Activated naive CD8-positive, alpha-beta T cell treated with anti-CD3 and anti-CD28 coated beads, Interleukin-2, amount 10 ng/mL, durations not matched to agents 7 days and 5 days (primary cell): ENCODE measurements around the gene SASH3. TPM values are rescaled to one million over a fixed set of nuclear protein-coding genes. Genes with fewer than 3 reads are reported as not detected.

Experiments
- ATAC-seq: fragments of 150-1000 bp; cut with Tn5 transposase; one replicate; pipeline ENCODE4 v1.10.0; 2021; ENCODE audit warnings: low read depth, moderate library complexity
- POLR2A ChIA-PET: fragments of 350-600 bp; sonication (Branson Sonifier 250); formaldehyde crosslinking; loops from one replicate; lab custom pipeline; 2021; ENCODE audit warnings: antibody characterized with exemption; lab: Charles Lee
- DNase-seq: peaks from one replicate; pipeline ENCODE4 v3.0.0; 2021
- H3K27ac Mint-ChIP-seq: one replicate; pipeline ENCODE4 v1.8.0; 2022; ENCODE audit warnings: mild to moderate bottlenecking, mixed read lengths
- H3K27me3 Mint-ChIP-seq: one replicate; pipeline ENCODE4 v1.8.0; 2022; ENCODE audit warnings: mild to moderate bottlenecking, moderate library complexity, mixed read lengths
- H3K36me3 Mint-ChIP-seq: one replicate; pipeline ENCODE4 v1.8.0; 2021; ENCODE audit warnings: mild to moderate bottlenecking, mixed read lengths
- H3K4me1 Mint-ChIP-seq: one replicate; pipeline ENCODE4 v1.8.0; 2021; ENCODE audit warnings: mixed read lengths
- H3K4me3 Mint-ChIP-seq: one replicate; pipeline ENCODE4 v1.8.0; 2022; ENCODE audit warnings: mild to moderate bottlenecking, moderate library complexity, mixed read lengths
- H3K9me3 Mint-ChIP-seq: one replicate; pipeline ENCODE4 v1.8.0; 2021; ENCODE audit warnings: mixed read lengths
- total RNA-seq, 2 experiments: library from RNA; stranded (reverse); gene quantifications; one replicate each; pipeline ENCODE4 v1.2.3, GENCODE V29; 2021

Gene SASH3
- total RNA-seq, 2 experiments from 2014 or later = 239 to 241 TPM

GRCh38 chrX:129808829-129809796 is 29.4 kb downstream of the SASH3 start:
- H3K4me1 Mint-ChIP-seq = peaks cover 17% of the 10 kb centered on the region
- peak; percentile 50 for ATAC-seq
- peak overlapping the region; percentile 43 for H3K4me3 Mint-ChIP-seq
- H3K9me3 Mint-ChIP-seq = no peaks in the 10 kb centered on the region
- H3K27ac Mint-ChIP-seq = peak overlapping the region; percentile 56
- no peak for DNase-seq
- POLR2A ChIA-PET = interaction anchor here (1.1 to 1.5 kb wide), 2 partner anchors 9 to 28 kb away, joined by 3 to 8 read pairs; no protein-coding TSS in a partner anchor
- peaks cover 29% of the 10 kb centered on the region for H3K36me3 Mint-ChIP-seq
- no peaks in the 10 kb centered on the region for H3K27me3 Mint-ChIP-seq

DNA sequence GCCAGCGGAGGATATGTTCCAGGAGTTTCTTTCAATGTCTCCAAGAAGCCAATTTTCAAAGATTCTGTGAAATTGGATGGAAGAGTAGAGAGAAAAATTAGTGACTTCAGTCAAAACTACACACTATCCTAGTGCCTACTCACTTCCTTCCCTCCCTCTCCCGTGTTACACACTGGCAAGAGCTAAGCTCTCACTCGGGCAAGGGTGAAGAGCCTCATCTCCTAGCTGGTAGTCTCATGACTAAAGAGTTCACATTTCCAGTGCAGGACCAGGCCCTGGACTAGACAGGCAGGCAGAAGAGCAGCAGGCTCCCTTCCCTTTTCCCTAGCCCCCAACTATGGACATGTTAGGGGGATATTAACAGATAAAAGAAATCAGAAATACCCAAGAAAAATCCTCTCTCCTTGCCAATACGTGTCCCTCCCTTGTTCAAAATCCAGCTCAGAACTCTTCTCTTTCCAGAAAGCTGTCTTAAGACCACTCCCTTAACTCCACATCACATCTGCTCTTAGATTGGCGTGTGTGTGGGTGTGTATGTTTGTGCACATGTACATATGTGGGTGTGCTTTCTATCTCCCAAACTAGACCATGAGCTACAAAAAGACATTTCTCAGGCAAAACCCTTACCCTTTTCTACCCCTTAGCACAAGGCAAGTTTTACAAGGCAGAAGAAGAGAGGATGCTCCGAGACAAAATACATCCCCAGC is 34.1 kb downstream of the SASH3 start:
- Mint-ChIP-seq H3K27me3 (no peaks in the 10 kb centered on the region), H3K36me3 (peaks cover 21% of the 10 kb centered on the region), H3K4me1 (peaks cover 10% of the 10 kb centered on the region), H3K9me3 (no peaks in the 10 kb centered on the region), H3K27ac (no peak overlapping the region), H3K4me3 (no peak overlapping the region)
- no peak for ATAC-seq
- POLR2A ChIA-PET = no interaction called here
- DNase-seq = no peak

GRCh38 chrX:129818123-129818522 is 38.4 kb downstream of the SASH3 start:
- ATAC-seq = no peak
- Mint-ChIP-seq H3K4me3 (no peak overlapping the region), H3K4me1 (no peaks in the 10 kb centered on the region), H3K27ac (no peak overlapping the region), H3K27me3 (no peaks in the 10 kb centered on the region), H3K9me3 (no peaks in the 10 kb centered on the region), H3K36me3 (peaks cover 5% of the 10 kb centered on the region)
- no peak for DNase-seq
- POLR2A ChIA-PET = no interaction called here

GRCh38 chrX:129823115-129823514 is 43.4 kb downstream of the SASH3 start:
- H3K27me3 Mint-ChIP-seq = no peaks in the 10 kb centered on the region
- DNase-seq = no peak
- ATAC-seq = peak; percentile 84
- peaks cover 3% of the 10 kb centered on the region for H3K36me3 Mint-ChIP-seq
- H3K4me3 Mint-ChIP-seq = no peak overlapping the region
- no peak overlapping the region for H3K27ac Mint-ChIP-seq
- no peaks in the 10 kb centered on the region for H3K9me3 Mint-ChIP-seq
- H3K4me1 Mint-ChIP-seq = peaks cover 9% of the 10 kb centered on the region
- POLR2A ChIA-PET = interaction anchor here (0.9 kb wide), 1 partner anchor 218 kb away, joined by 3 read pairs; no protein-coding TSS in a partner anchor

DNA sequence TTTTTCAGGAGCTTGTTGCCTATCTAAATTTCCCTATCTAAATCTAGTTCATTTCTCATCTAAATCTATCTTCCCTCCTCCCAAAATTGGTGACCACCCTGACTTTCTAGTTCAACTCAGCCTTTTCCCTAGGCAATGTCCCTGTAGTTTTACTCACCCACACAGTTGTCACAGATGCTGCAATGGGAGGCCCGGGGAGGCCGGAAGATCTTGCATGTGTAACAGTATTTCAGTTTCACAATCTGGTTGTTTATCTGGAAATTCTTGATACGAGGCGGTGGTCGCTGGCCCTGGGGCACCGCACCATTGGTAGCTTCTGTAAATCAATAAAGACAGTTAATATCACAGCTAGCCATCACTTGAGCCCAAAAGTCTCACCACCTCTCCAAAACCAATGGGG is 43.8 kb downstream of the SASH3 start:
- ATAC-seq = peak; percentile 39

GRCh38 chrX:129824620-129825019 is 44.9 kb downstream of the SASH3 start:
- H3K27ac Mint-ChIP-seq = no peak overlapping the region
- no peak overlapping the region for H3K4me3 Mint-ChIP-seq
- no peaks in the 10 kb centered on the region for H3K27me3 Mint-ChIP-seq
- POLR2A ChIA-PET = no interaction called here
- no peaks in the 10 kb centered on the region for H3K9me3 Mint-ChIP-seq
- peaks cover 9% of the 10 kb centered on the region for H3K4me1 Mint-ChIP-seq
- peaks cover 3% of the 10 kb centered on the region for H3K36me3 Mint-ChIP-seq
- ATAC-seq (no peak), DNase-seq (no peak)

More for the DNA sequence above, 43.8 kb downstream of the SASH3 start:
- Mint-ChIP-seq H3K9me3 (no peaks in the 10 kb centered on the region), H3K36me3 (peaks cover 3% of the 10 kb centered on the region), H3K4me1 (peaks cover 9% of the 10 kb centered on the region), H3K27ac (peak overlapping the region; percentile 79), H3K27me3 (no peaks in the 10 kb centered on the region), H3K4me3 (peak overlapping the region; percentile 55)
- POLR2A ChIA-PET = interaction anchor here (0.9 kb wide), 1 partner anchor 219 kb away, joined by 3 read pairs; no protein-coding TSS in a partner anchor
- no peak for DNase-seq

GRCh38 chrX:129825746-129826505 is 46.2 kb downstream of the SASH3 start:
- peaks cover 9% of the 10 kb centered on the region for H3K4me1 Mint-ChIP-seq
- H3K9me3 Mint-ChIP-seq = no peaks in the 10 kb centered on the region
- peaks cover 3% of the 10 kb centered on the region for H3K36me3 Mint-ChIP-seq
- POLR2A ChIA-PET = interaction anchor here (0.6 to 1.0 kb wide), 2 partner anchors 12 to 13 kb away, joined by 3 read pairs; no protein-coding TSS in a partner anchor
- peak overlapping the region; percentile 40 for H3K27ac Mint-ChIP-seq
- no peak for DNase-seq
- ATAC-seq = peak; percentile 42
- H3K27me3 Mint-ChIP-seq = no peaks in the 10 kb centered on the region
- H3K4me3 Mint-ChIP-seq = peak overlapping the region; percentile 4

GRCh38 chrX:129830494-129830893 is 50.7 kb downstream of the SASH3 start:
- H3K36me3 Mint-ChIP-seq = no peaks in the 10 kb centered on the region
- H3K4me3 Mint-ChIP-seq = no peak overlapping the region
- no peaks in the 10 kb centered on the region for H3K27me3 Mint-ChIP-seq
- H3K4me1 Mint-ChIP-seq = peaks cover 7% of the 10 kb centered on the region
- DNase-seq = no peak
- H3K9me3 Mint-ChIP-seq = no peaks in the 10 kb centered on the region
- POLR2A ChIA-PET = no interaction called here
- no peak overlapping the region for H3K27ac Mint-ChIP-seq
- ATAC-seq = no peak

DNA sequence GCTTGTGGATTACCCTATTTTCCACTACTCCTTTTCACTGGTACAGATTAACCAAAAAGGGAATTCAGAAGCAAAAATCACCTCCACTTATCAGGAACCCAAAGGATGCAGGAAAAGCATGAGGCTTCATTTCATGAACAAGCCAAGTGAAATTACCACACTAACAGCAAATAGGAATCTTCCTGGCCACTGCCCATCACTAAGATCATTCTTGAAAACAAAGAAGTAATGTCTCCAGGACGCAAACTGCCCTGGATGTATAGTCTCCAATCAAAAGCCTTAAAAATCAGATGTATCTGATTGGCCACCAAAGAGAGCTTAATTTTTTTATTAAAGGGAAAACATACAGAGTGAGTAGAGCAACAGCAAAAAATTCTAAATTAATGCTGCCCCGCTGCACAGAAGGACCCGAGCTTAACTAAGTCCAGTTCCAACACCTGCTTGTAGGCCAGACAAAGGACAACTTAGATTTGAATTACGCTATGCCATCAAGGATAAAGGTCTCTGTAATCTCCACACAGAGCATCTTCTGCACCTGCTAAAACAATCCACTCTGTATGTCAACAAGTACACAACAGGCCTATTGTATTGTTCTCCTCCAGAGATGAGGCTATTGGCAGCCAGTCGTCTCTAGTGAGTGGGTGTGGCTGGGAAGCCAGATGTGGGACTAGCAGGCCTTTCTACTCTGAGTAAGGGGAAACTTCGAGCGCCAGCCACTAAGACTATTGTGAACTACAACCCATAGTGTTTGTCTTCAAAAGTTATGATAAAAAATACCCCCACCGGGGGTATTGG is 51.5 kb downstream of the SASH3 start:
- POLR2A ChIA-PET = interaction anchor here (0.6 kb wide), 1 partner anchor 12 kb away, joined by 5 read pairs; no protein-coding TSS in a partner anchor
- ATAC-seq = no peak
- no peak for DNase-seq
- H3K9me3 Mint-ChIP-seq = no peaks in the 10 kb centered on the region
- H3K27me3 Mint-ChIP-seq = no peaks in the 10 kb centered on the region
- peaks cover under 1% of the 10 kb centered on the region for H3K4me1 Mint-ChIP-seq
- H3K27ac Mint-ChIP-seq = no peak overlapping the region
- no peak overlapping the region for H3K4me3 Mint-ChIP-seq
- no peaks in the 10 kb centered on the region for H3K36me3 Mint-ChIP-seq

DNA sequence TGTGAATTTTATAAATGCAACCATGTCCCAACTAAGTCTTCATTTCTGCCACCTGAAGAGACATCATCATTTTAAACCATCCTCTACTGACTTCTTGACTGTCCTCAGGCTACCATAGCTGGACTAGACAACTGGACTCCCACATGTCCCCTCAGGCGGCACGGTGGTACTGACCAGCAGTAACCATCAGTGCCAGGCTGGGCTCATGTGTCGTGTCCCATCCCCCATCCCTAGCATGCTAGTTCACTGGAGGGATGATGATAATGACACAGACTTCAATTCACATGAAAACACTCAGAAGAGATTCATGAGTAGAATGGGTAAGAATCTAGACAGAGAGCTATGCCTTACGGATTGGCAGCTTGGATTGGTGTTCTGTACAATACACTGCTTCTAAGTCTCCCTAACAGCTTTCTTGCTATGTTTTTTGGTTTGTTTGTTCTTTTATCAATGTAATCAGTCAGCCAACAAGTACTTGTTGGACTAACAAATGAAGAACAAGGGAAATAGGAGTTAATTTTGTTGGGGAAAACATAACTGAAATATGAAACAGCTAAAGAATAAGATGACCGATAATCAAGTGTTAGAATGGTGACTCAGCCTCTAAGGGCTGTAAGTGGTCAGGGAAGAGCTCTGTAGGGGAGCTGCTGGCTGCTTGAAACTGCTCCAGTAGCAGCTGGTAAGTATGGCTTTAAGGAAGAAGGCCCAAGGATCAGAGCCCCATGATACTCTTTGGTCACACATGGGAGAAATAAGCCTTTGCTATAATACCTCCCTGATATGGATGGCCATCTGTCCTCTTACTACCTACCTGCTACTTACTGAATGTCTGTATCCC is 53.6 kb downstream of the SASH3 start:
- Mint-ChIP-seq H3K27ac (no peak overlapping the region), H3K36me3 (peaks cover 5% of the 10 kb centered on the region), H3K4me1 (no peaks in the 10 kb centered on the region), H3K4me3 (no peak overlapping the region), H3K9me3 (no peaks in the 10 kb centered on the region), H3K27me3 (no peaks in the 10 kb centered on the region)
- POLR2A ChIA-PET = no interaction called here
- DNase-seq (no peak), ATAC-seq (no peak)

DNA sequence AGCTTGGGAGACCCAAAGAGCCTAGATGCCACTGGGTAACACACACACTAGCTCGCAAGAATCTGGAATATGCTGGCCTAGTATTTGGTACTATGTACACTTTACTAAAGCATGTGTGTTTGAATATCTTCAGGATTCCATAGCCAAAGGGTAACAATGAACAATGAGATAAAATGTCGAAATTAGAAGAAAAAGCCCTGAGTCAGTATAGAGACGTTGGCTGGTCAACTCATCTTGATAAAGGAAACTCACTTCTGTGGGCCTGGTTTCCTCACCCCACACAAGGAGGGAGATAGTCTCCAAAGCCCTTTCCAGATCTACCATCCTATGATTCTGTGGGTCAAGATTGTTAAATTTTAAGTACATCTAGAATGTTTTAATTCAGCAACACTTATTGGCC is 57.1 kb downstream of the SASH3 start:
- POLR2A ChIA-PET = interaction anchor here (1.0 kb wide), 1 partner anchor 39 kb away, joined by 3 read pairs; no protein-coding TSS in a partner anchor
- Mint-ChIP-seq H3K4me1 (no peaks in the 10 kb centered on the region), H3K27me3 (no peaks in the 10 kb centered on the region)

More for the DNA sequence above, 57.1 kb downstream of the SASH3 start:
- no peak for ATAC-seq
- peaks cover 5% of the 10 kb centered on the region for H3K36me3 Mint-ChIP-seq
- H3K9me3 Mint-ChIP-seq = no peaks in the 10 kb centered on the region
- no peak overlapping the region for H3K27ac Mint-ChIP-seq
- no peak for DNase-seq
- no peak overlapping the region for H3K4me3 Mint-ChIP-seq
